ENCODE results near the gene AGBL4.

Gene AGBL4

DNA sequence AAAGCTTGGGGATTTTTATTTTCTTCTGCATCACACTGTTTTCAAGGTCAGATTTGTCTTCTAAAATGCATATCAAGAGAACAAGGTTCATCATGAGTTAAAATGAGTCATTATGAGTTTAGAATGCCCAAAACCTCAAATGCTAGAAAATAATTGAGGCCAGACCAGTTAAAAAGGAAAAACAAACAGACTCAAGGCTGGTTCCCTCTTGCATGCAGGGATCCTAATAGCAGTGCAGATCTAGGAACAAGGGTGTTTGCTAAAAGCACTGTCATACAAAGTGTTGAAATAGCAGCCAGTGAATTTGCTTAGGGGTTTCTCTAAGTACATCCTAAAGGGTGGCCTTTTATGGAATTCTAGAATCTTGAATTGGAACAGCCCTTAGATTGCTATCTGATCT, 1262.3 kb downstream of the AGBL4 start:
- no peak overlapping the region for H2BK12ac ChIP-seq (ENCODE audit: low read length in 2 of 2)
- H3K9ac ChIP-seq (ENCODE audit: low read length), result peak overlapping the region; percentile 65
- DNase-seq, result no peak
- H3K9me3 ChIP-seq (ENCODE audit: control insufficient read depth, low read length), result no peaks in the 10 kb centered on the region
- H3K4me2 ChIP-seq (ENCODE audit: low read length, poor library complexity, severe bottlenecking), result no peak overlapping the region
- no peak overlapping the region for H3K4ac ChIP-seq (ENCODE audit: low read depth in 1 of 2, low read length in 2 of 2)
- H2BK120ac ChIP-seq (ENCODE audit: low read depth, low read length), result no peak overlapping the region
- H3K14ac ChIP-seq (ENCODE audit: low read length in 2 of 2), result no peak overlapping the region
- peaks cover 7% of the 10 kb centered on the region for H3K79me1 ChIP-seq (replicated peaks; ENCODE audit: low read length, poor library complexity, severe bottlenecking)
- H3K4me1 ChIP-seq (ENCODE audit: control insufficient read depth, insufficient read depth, low read depth, low read length), result peaks cover 4% of the 10 kb centered on the region
- H3K23ac ChIP-seq (ENCODE audit: low read length in 2 of 2), result no peak overlapping the region
- no peaks in the 10 kb centered on the region for H3K27me3 ChIP-seq (ENCODE audit: control insufficient read depth in 1 of 2, insufficient read depth in 1 of 2, low read length in 2 of 2)
- H2AFZ ChIP-seq (ENCODE audit: low read depth, low read length), result no peak overlapping the region
- H3K36me3 ChIP-seq (ENCODE audit: control insufficient read depth in 1 of 2, insufficient read depth in 2 of 2, low read depth in 1 of 2, low read length in 2 of 2), result peaks cover 9 to 10% of the 10 kb centered on the region in 2 experiments
- H2BK15ac ChIP-seq (ENCODE audit: low read depth, poor library complexity, severe bottlenecking), result no peak overlapping the region
- H2BK5ac ChIP-seq (ENCODE audit: low read depth, low read length, poor library complexity, severe bottlenecking), result no peak overlapping the region
- H2AK5ac ChIP-seq (ENCODE audit: low read length, severe bottlenecking), result no peak overlapping the region
- H3K27ac ChIP-seq (ENCODE audit: low read length, poor library complexity, severe bottlenecking), result no peak overlapping the region
- no peak overlapping the region for H4K8ac ChIP-seq (ENCODE audit: low read length)
- no peak overlapping the region for H4K91ac ChIP-seq (ENCODE audit: low read length)
- H3K18ac ChIP-seq (ENCODE audit: low read depth in 1 of 2, low read length in 2 of 2), result no peak overlapping the region
- peak overlapping the region in 1 of 2 experiments; percentile 61 for H3K4me3 ChIP-seq (ENCODE audit: insufficient read depth in 1 of 2, low read depth in 1 of 2, low read length in 2 of 2)

DNA sequence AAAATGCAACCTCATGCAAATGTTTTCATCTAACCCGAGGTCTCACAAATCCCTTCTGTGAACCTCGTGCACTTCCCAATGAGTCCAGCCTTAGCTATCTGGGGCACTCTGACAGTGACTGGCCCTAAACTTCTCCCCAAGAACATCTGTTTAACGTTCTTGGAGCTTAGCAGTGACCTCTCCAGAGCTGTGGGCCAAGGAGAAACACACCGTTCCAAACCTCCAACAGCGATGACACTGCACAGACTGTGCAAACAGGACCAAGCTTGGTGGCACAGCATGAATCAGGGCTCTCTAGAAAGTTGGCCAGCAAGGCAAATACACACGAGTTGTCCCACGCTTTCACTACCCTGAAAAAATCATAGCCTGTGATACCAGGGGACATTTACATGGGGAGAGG, 1262.9 kb downstream of the AGBL4 start:
- Histone ChIP-seq H3K4ac (ENCODE audit: low read depth in 1 of 2, low read length in 2 of 2) (no peak overlapping the region), H3K9me3 (ENCODE audit: control insufficient read depth, low read length) (no peaks in the 10 kb centered on the region), H2AFZ (ENCODE audit: low read depth, low read length) (no peak overlapping the region), H3K4me2 (ENCODE audit: low read length, poor library complexity, severe bottlenecking) (no peak overlapping the region), H2AK5ac (ENCODE audit: low read length, severe bottlenecking) (no peak overlapping the region), H3K27ac (ENCODE audit: low read length, poor library complexity, severe bottlenecking) (no peak overlapping the region), H4K8ac (ENCODE audit: low read length) (no peak overlapping the region), H2BK120ac (ENCODE audit: low read depth, low read length) (no peak overlapping the region), H3K23ac (ENCODE audit: low read length in 2 of 2) (no peak overlapping the region), H3K14ac (ENCODE audit: low read length in 2 of 2) (no peak overlapping the region), H4K91ac (ENCODE audit: low read length) (no peak overlapping the region), H3K36me3 (ENCODE audit: control insufficient read depth in 1 of 2, insufficient read depth in 2 of 2, low read depth in 1 of 2, low read length in 2 of 2) (peaks cover 8 to 10% of the 10 kb centered on the region in 2 experiments), H3K4me3 (ENCODE audit: insufficient read depth in 1 of 2, low read depth in 1 of 2, low read length in 2 of 2) (peak overlapping the region in 1 of 2 experiments; percentile 61), H3K4me1 (ENCODE audit: control insufficient read depth, insufficient read depth, low read depth, low read length) (peaks cover 4% of the 10 kb centered on the region), H3K18ac (ENCODE audit: low read depth in 1 of 2, low read length in 2 of 2) (no peak overlapping the region), H2BK5ac (ENCODE audit: low read depth, low read length, poor library complexity, severe bottlenecking) (no peak overlapping the region), H2BK12ac (ENCODE audit: low read length in 2 of 2) (no peak overlapping the region), H3K79me1 (replicated peaks; ENCODE audit: low read length, poor library complexity, severe bottlenecking) (peaks cover 7% of the 10 kb centered on the region), H3K9ac (ENCODE audit: low read length) (peak overlapping the region; percentile 65), H3K27me3 (ENCODE audit: control insufficient read depth in 1 of 2, insufficient read depth in 1 of 2, low read length in 2 of 2) (no peaks in the 10 kb centered on the region), H2BK15ac (ENCODE audit: low read depth, poor library complexity, severe bottlenecking) (no peak overlapping the region)
- no peak for DNase-seq
- WGBS, result 77% methylated on average over 7 of the region's 7 CpGs

DNA sequence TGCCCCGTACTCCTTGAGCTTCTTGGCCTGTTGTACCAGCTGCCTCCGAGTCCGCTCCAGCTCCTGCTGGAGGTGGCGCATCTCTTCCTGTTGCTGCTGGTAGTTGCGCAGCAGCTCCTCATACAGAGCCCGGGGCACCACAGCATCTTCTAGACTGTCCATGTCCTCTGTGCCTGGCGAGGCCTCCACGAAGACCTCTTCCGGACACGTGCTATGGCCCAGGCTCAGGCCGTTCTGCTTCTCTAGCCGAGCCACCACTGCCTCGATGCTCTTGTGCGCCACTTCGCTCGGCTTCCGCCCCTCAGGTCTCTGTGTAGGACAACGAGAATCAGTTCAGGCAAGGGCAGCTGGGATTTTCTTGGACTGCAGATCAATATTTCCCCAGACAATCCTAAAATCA, 1264.8 kb downstream of the AGBL4 start:
- Histone ChIP-seq H4K91ac (ENCODE audit: low read length) (no peak overlapping the region), H2BK15ac (ENCODE audit: low read depth, poor library complexity, severe bottlenecking) (no peak overlapping the region), H3K36me3 (ENCODE audit: control insufficient read depth in 1 of 2, insufficient read depth in 2 of 2, low read depth in 1 of 2, low read length in 2 of 2) (peaks cover 10 to 11% of the 10 kb centered on the region in 2 experiments), H3K9ac (ENCODE audit: low read length) (no peak overlapping the region), H4K8ac (ENCODE audit: low read length) (no peak overlapping the region), H3K9me3 (ENCODE audit: control insufficient read depth, low read length) (no peaks in the 10 kb centered on the region), H3K14ac (ENCODE audit: low read length in 2 of 2) (no peak overlapping the region), H2BK120ac (ENCODE audit: low read depth, low read length) (no peak overlapping the region), H3K27me3 (ENCODE audit: control insufficient read depth in 1 of 2, insufficient read depth in 1 of 2, low read length in 2 of 2) (no peaks in the 10 kb centered on the region), H3K4me2 (ENCODE audit: low read length, poor library complexity, severe bottlenecking) (no peak overlapping the region), H3K18ac (ENCODE audit: low read depth in 1 of 2, low read length in 2 of 2) (no peak overlapping the region), H2BK5ac (ENCODE audit: low read depth, low read length, poor library complexity, severe bottlenecking) (no peak overlapping the region), H2AK5ac (ENCODE audit: low read length, severe bottlenecking) (no peak overlapping the region), H3K4ac (ENCODE audit: low read depth in 1 of 2, low read length in 2 of 2) (no peak overlapping the region), H2BK12ac (ENCODE audit: low read length in 2 of 2) (no peak overlapping the region), H3K27ac (ENCODE audit: low read length, poor library complexity, severe bottlenecking) (no peak overlapping the region), H3K4me1 (ENCODE audit: control insufficient read depth, insufficient read depth, low read depth, low read length) (peaks cover 4% of the 10 kb centered on the region), H3K23ac (ENCODE audit: low read length in 2 of 2) (no peak overlapping the region), H3K4me3 (ENCODE audit: insufficient read depth in 1 of 2, low read depth in 1 of 2, low read length in 2 of 2) (no peak overlapping the region), H3K79me1 (replicated peaks; ENCODE audit: low read length, poor library complexity, severe bottlenecking) (peaks cover 4% of the 10 kb centered on the region), H2AFZ (ENCODE audit: low read depth, low read length) (no peak overlapping the region)
- WGBS, result 92% methylated on average over 18 of the region's 18 CpGs
- DNase-seq, result no peak

DNA sequence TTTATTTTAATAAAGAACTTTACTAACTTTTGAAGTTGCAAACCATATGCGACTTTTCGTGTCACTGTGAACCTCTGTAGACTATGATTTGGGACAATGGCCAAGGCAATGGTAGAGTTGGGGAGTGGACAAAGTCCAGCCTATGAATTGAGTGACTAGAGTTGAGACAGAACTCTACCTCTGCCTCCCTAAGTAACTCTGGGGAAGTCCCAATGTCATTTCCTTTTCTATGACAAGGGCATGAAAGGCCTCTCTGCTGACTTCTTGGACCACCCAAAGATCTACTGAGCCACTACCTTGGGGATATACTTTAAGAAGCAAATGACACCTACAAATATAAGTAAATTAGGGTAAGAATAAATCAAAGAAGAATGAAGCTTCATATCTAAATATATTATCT, 1266.4 kb downstream of the AGBL4 start:
- Histone ChIP-seq H3K9ac (ENCODE audit: low read length) (no peak overlapping the region), H3K27ac (ENCODE audit: low read length, poor library complexity, severe bottlenecking) (no peak overlapping the region), H3K4me2 (ENCODE audit: low read length, poor library complexity, severe bottlenecking) (no peak overlapping the region), H3K23ac (ENCODE audit: low read length in 2 of 2) (no peak overlapping the region), H2AFZ (ENCODE audit: low read depth, low read length) (no peak overlapping the region), H3K27me3 (ENCODE audit: control insufficient read depth in 1 of 2, insufficient read depth in 1 of 2, low read length in 2 of 2) (no peaks in the 10 kb centered on the region), H2BK5ac (ENCODE audit: low read depth, low read length, poor library complexity, severe bottlenecking) (no peak overlapping the region), H3K9me3 (ENCODE audit: control insufficient read depth, low read length) (no peaks in the 10 kb centered on the region), H3K18ac (ENCODE audit: low read depth in 1 of 2, low read length in 2 of 2) (no peak overlapping the region), H3K4me3 (ENCODE audit: insufficient read depth in 1 of 2, low read depth in 1 of 2, low read length in 2 of 2) (no peak overlapping the region), H2BK12ac (ENCODE audit: low read length in 2 of 2) (no peak overlapping the region), H3K79me1 (replicated peaks; ENCODE audit: low read length, poor library complexity, severe bottlenecking) (peaks cover 4% of the 10 kb centered on the region), H3K36me3 (ENCODE audit: control insufficient read depth in 1 of 2, insufficient read depth in 2 of 2, low read depth in 1 of 2, low read length in 2 of 2) (peaks cover 10 to 11% of the 10 kb centered on the region in 2 experiments), H3K4ac (ENCODE audit: low read depth in 1 of 2, low read length in 2 of 2) (no peak overlapping the region), H2AK5ac (ENCODE audit: low read length, severe bottlenecking) (no peak overlapping the region), H2BK15ac (ENCODE audit: low read depth, poor library complexity, severe bottlenecking) (no peak overlapping the region), H3K14ac (ENCODE audit: low read length in 2 of 2) (no peak overlapping the region), H4K91ac (ENCODE audit: low read length) (no peak overlapping the region), H4K8ac (ENCODE audit: low read length) (no peak overlapping the region), H3K4me1 (ENCODE audit: control insufficient read depth, insufficient read depth, low read depth, low read length) (peaks cover 4% of the 10 kb centered on the region), H2BK120ac (ENCODE audit: low read depth, low read length) (no peak overlapping the region)
- 100% methylated on average over 2 of the region's 2 CpGs for WGBS
- DNase-seq, result no peak

Measured in mesenchymal stem cell (in vitro differentiated cells and primary cell).